ENCODE data around the gene PTGES3.
"Not testable (repeated sequence)": the region's sequence is repeated elsewhere in the genome, so short reads cannot be mapped to it uniquely, and the experiment has no call there.

PTGES3 gene

DNA sequence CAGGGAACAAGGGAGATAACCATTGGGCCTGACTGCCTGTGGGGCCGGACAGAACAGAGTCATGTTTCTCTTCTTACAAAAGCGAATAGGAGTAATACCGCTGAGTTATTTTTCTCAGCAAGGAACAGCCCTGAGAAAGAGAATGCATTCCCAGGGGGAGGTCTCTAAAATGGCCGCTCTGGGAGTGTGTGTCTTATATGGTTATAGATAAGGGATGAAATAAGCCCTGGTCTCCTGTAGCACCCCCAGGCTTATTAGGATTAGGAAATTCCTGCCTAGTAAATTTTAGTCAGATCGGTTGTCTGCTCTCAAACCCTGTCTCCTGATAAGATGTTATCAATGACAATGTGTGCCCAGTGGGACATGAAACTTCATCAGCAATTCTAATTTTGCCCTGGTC lies 34.3 kb downstream of the PTGES3 start:
- not testable (repeated sequence) for H4K8ac ChIP-seq (ENCODE audit: low read length); H3K4me1 ChIP-seq (ENCODE audit: control insufficient read depth, insufficient read depth, low read depth, low read length); H4K91ac ChIP-seq (ENCODE audit: low read length); H2BK5ac ChIP-seq (ENCODE audit: low read depth, low read length, poor library complexity, severe bottlenecking); H2AFZ ChIP-seq (ENCODE audit: low read depth, low read length); H3K79me1 ChIP-seq (replicated peaks; ENCODE audit: low read length, poor library complexity, severe bottlenecking); H2AK5ac ChIP-seq (ENCODE audit: low read length, severe bottlenecking); H3K27ac ChIP-seq (ENCODE audit: low read length, poor library complexity, severe bottlenecking); H3K23ac ChIP-seq (ENCODE audit: low read length in 2 of 2); H3K14ac ChIP-seq (ENCODE audit: low read length in 2 of 2); H3K9me3 ChIP-seq (ENCODE audit: control insufficient read depth, low read length); H2BK12ac ChIP-seq (ENCODE audit: low read length in 2 of 2); H2BK15ac ChIP-seq (ENCODE audit: low read depth, poor library complexity, severe bottlenecking); H3K4me3 ChIP-seq (ENCODE audit: insufficient read depth in 1 of 2, low read depth in 1 of 2, low read length in 2 of 2); H3K18ac ChIP-seq (ENCODE audit: low read depth in 1 of 2, low read length in 2 of 2); H3K9ac ChIP-seq (ENCODE audit: low read length); DNase-seq; H3K36me3 ChIP-seq (ENCODE audit: control insufficient read depth in 1 of 2, insufficient read depth in 2 of 2, low read depth in 1 of 2, low read length in 2 of 2); H3K4ac ChIP-seq (ENCODE audit: low read depth in 1 of 2, low read length in 2 of 2); H3K4me2 ChIP-seq (ENCODE audit: low read length, poor library complexity, severe bottlenecking); H3K27me3 ChIP-seq (ENCODE audit: control insufficient read depth in 1 of 2, insufficient read depth in 1 of 2, low read length in 2 of 2); H2BK120ac ChIP-seq (ENCODE audit: low read depth, low read length)
- 79% methylated on average over 5 of the region's 5 CpGs for WGBS

- not testable (repeated sequence) for H2BK5ac ChIP-seq (ENCODE audit: low read depth, low read length, poor library complexity, severe bottlenecking); H3K18ac ChIP-seq (ENCODE audit: low read depth in 1 of 2, low read length in 2 of 2); H3K23ac ChIP-seq (ENCODE audit: low read length in 2 of 2); H4K8ac ChIP-seq (ENCODE audit: low read length); H3K4me3 ChIP-seq (ENCODE audit: insufficient read depth in 1 of 2, low read depth in 1 of 2, low read length in 2 of 2); H3K14ac ChIP-seq (ENCODE audit: low read length in 2 of 2); H3K79me1 ChIP-seq (replicated peaks; ENCODE audit: low read length, poor library complexity, severe bottlenecking); H4K91ac ChIP-seq (ENCODE audit: low read length); H3K4ac ChIP-seq (ENCODE audit: low read depth in 1 of 2, low read length in 2 of 2); H3K4me1 ChIP-seq (ENCODE audit: control insufficient read depth, insufficient read depth, low read depth, low read length); H2BK12ac ChIP-seq (ENCODE audit: low read length in 2 of 2); H2AFZ ChIP-seq (ENCODE audit: low read depth, low read length); DNase-seq; H3K9me3 ChIP-seq (ENCODE audit: control insufficient read depth, low read length); H3K27ac ChIP-seq (ENCODE audit: low read length, poor library complexity, severe bottlenecking); H3K9ac ChIP-seq (ENCODE audit: low read length); H3K27me3 ChIP-seq (ENCODE audit: control insufficient read depth in 1 of 2, insufficient read depth in 1 of 2, low read length in 2 of 2); H2BK15ac ChIP-seq (ENCODE audit: low read depth, poor library complexity, severe bottlenecking); H2BK120ac ChIP-seq (ENCODE audit: low read depth, low read length); H3K4me2 ChIP-seq (ENCODE audit: low read length, poor library complexity, severe bottlenecking); H2AK5ac ChIP-seq (ENCODE audit: low read length, severe bottlenecking)
- H3K36me3 ChIP-seq (ENCODE audit: control insufficient read depth in 1 of 2, insufficient read depth in 2 of 2, low read depth in 1 of 2, low read length in 2 of 2): peaks cover 4 to 17% of the 10 kb centered on the region in 2 experiments
- 95% methylated on average over 9 of the region's 9 CpGs for WGBS
Measured at GRCh38 chr12:56648023-56648422, 40.1 kb downstream of the PTGES3 start.

- peak within 1 kb of the TSS; percentile 63 for H2BK5ac ChIP-seq (ENCODE audit: low read depth, low read length, poor library complexity, severe bottlenecking)
- no peak within 1 kb of the TSS for H2BK15ac ChIP-seq (ENCODE audit: low read depth, poor library complexity, severe bottlenecking)
- H3K4me3 ChIP-seq (ENCODE audit: insufficient read depth in 1 of 2, low read depth in 1 of 2, low read length in 2 of 2): peak within 1 kb of the TSS; percentile 94 to 99
- no peaks in the 10 kb centered on the region for H3K27me3 ChIP-seq (ENCODE audit: control insufficient read depth in 1 of 2, insufficient read depth in 1 of 2, low read length in 2 of 2)
- WGBS: under 1% methylated on average over 39 of the region's 39 CpGs
- no peak within 1 kb of the TSS for H2BK12ac ChIP-seq (ENCODE audit: low read length in 2 of 2)
- H3K79me1 ChIP-seq (replicated peaks; ENCODE audit: low read length, poor library complexity, severe bottlenecking): no peaks in the 10 kb centered on the region
- H3K9me3 ChIP-seq (ENCODE audit: control insufficient read depth, low read length): no peaks in the 10 kb centered on the region
- peak within 1 kb of the TSS; percentile 79 to 89 for H3K4ac ChIP-seq (ENCODE audit: low read depth in 1 of 2, low read length in 2 of 2)
- peak within 1 kb of the TSS in 1 of 2 experiments; percentile 23 for H3K23ac ChIP-seq (ENCODE audit: low read length in 2 of 2)
- peak within 1 kb of the TSS; percentile 99 for H4K8ac ChIP-seq (ENCODE audit: low read length)
- peak within 1 kb of the TSS; percentile 90 to 94 for H3K18ac ChIP-seq (ENCODE audit: low read depth in 1 of 2, low read length in 2 of 2)
- H3K9ac ChIP-seq (ENCODE audit: low read length): peak within 1 kb of the TSS; percentile 99
- H3K27ac ChIP-seq (ENCODE audit: low read length, poor library complexity, severe bottlenecking): peak within 1 kb of the TSS; percentile 92
- peak within 1 kb of the TSS; percentile 67 for H3K4me2 ChIP-seq (ENCODE audit: low read length, poor library complexity, severe bottlenecking)
- H2AK5ac ChIP-seq (ENCODE audit: low read length, severe bottlenecking): peak within 1 kb of the TSS; percentile 90
- H3K36me3 ChIP-seq (ENCODE audit: control insufficient read depth in 1 of 2, insufficient read depth in 2 of 2, low read depth in 1 of 2, low read length in 2 of 2): peaks cover 17 to 38% of the 10 kb centered on the region in 2 experiments
- no peak within 1 kb of the TSS for H2AFZ ChIP-seq (ENCODE audit: low read depth, low read length)
- H4K91ac ChIP-seq (ENCODE audit: low read length): peak within 1 kb of the TSS; percentile 67
- peaks cover 2% of the 10 kb centered on the region for H3K4me1 ChIP-seq (ENCODE audit: control insufficient read depth, insufficient read depth, low read depth, low read length)
- DNase-seq: peak; percentile 100
- H2BK120ac ChIP-seq (ENCODE audit: low read depth, low read length): no peak within 1 kb of the TSS
- H3K14ac ChIP-seq (ENCODE audit: low read length in 2 of 2): peak within 1 kb of the TSS; percentile 79 to 93
Measured at GRCh38 chr12:56645717-56646446, 42.2 kb downstream of the PTGES3 start, which contains the start of gene ATP5F1B. TSS of gene ATP5F1B (minus strand) at chr12:56645984. CDS start at chr12:56645963, 21 bp downstream.

DNA sequence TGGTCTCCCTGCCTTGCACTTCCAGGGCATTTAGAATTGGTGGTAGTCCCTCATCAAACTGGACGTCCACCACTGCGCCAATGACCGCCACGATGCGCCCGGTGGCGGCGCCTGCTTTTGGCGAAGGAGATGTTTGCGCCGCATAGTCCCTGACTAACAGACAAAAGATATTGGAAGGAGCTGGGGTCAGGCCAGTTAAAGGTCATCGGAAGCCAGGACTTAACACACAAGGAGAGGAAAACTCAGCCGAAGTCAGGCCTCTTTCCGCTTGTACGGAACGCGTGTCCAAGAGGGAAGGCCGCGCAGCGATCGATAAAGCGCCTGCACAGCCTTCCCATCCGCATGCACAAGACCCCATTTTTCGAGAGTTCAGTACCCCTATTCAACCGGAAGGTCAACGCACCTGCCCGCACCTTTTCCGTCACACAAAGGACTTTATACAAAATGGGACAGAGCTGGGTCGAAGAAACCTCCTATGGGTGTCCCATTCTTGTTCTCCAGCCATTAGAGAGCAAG lies 42.8 kb downstream of the PTGES3 start:
- Histone ChIP-seq H4K8ac (ENCODE audit: low read length) (no peak overlapping the region), H4K91ac (ENCODE audit: low read length) (peak overlapping the region; percentile 43), H2AK5ac (ENCODE audit: low read length, severe bottlenecking) (no peak overlapping the region), H2BK15ac (ENCODE audit: low read depth, poor library complexity, severe bottlenecking) (no peak overlapping the region), H2AFZ (ENCODE audit: low read depth, low read length) (no peak overlapping the region), H3K4me3 (ENCODE audit: insufficient read depth in 1 of 2, low read depth in 1 of 2, low read length in 2 of 2) (peak overlapping the region; percentile 94 to 99), H2BK5ac (ENCODE audit: low read depth, low read length, poor library complexity, severe bottlenecking) (peak overlapping the region; percentile 2), H2BK12ac (ENCODE audit: low read length in 2 of 2) (no peak overlapping the region), H3K27me3 (ENCODE audit: control insufficient read depth in 1 of 2, insufficient read depth in 1 of 2, low read length in 2 of 2) (no peaks in the 10 kb centered on the region), H3K18ac (ENCODE audit: low read depth in 1 of 2, low read length in 2 of 2) (peak overlapping the region; percentile 90 to 94), H3K79me1 (replicated peaks; ENCODE audit: low read length, poor library complexity, severe bottlenecking) (no peaks in the 10 kb centered on the region), H3K23ac (ENCODE audit: low read length in 2 of 2) (peak overlapping the region in 1 of 2 experiments; percentile 23), H3K9me3 (ENCODE audit: control insufficient read depth, low read length) (no peaks in the 10 kb centered on the region), H3K27ac (ENCODE audit: low read length, poor library complexity, severe bottlenecking) (peak overlapping the region; percentile 78), H3K4me2 (ENCODE audit: low read length, poor library complexity, severe bottlenecking) (peak overlapping the region; percentile 59), H3K9ac (ENCODE audit: low read length) (peak overlapping the region; percentile 99), H3K36me3 (ENCODE audit: control insufficient read depth in 1 of 2, insufficient read depth in 2 of 2, low read depth in 1 of 2, low read length in 2 of 2) (peaks cover 21 to 43% of the 10 kb centered on the region in 2 experiments), H2BK120ac (ENCODE audit: low read depth, low read length) (no peak overlapping the region), H3K4ac (ENCODE audit: low read depth in 1 of 2, low read length in 2 of 2) (peak overlapping the region; percentile 79 to 89), H3K14ac (ENCODE audit: low read length in 2 of 2) (peak overlapping the region; percentile 79 to 93), H3K4me1 (ENCODE audit: control insufficient read depth, insufficient read depth, low read depth, low read length) (peaks cover 2% of the 10 kb centered on the region)
- DNase-seq: peak; percentile 22
- WGBS: under 1% methylated on average over 29 of the region's 29 CpGs
